Sigmoid colon (tissue), 7 donors: ENCODE results near the gene HEATR5A. TPM values are rescaled to one million over a fixed set of nuclear protein-coding genes. Genes with fewer than 3 reads are reported as not detected.

Experiments used
- DNase-seq: peaks from one replicate; pipeline ENCODE4 v3.0.0-alpha.2; 2019
- H3K27ac ChIP-seq, 4 donors: fragments of 200-600 bp; sonication (generic); one replicate each; pipeline ENCODE4 v1.5.1; 2016 to 2019; ENCODE audit warnings: mild to moderate bottlenecking in 1 of 4
- H3K27me3 ChIP-seq, 3 donors: fragments of 200-600 bp; sonication (generic); one replicate each; pipeline ENCODE4 v1.5.1; 2019; ENCODE audit warnings: mild to moderate bottlenecking in 1 of 3
- H3K36me3 ChIP-seq, 4 donors: fragments of 200-600 bp; sonication (generic); one replicate each; pipeline ENCODE4 v1.5.1; 2016 to 2019
- H3K4me1 ChIP-seq, 4 donors: fragments of 200-600 bp; sonication (generic); one replicate each; pipeline ENCODE4 v1.5.1; 2017 to 2019
- H3K4me3 ChIP-seq, 4 donors: fragments of 200-600 bp; sonication (generic); one replicate each; pipeline ENCODE4 v1.5.1; 2017 to 2019; ENCODE audit warnings: mild to moderate bottlenecking in 2 of 4, moderate library complexity in 1 of 4
- H3K9me3 ChIP-seq, 4 donors: fragments of 200-600 bp in 3 of 4; sonication (generic) in 3 of 4; one replicate each; pipeline versions ENCODE4 v1.5.1 to v1.6.1; 2013 to 2019
- EP300 ChIP-seq, 4 donors: sonication (generic); formaldehyde crosslinking; IDR thresholded peaks; one replicate each; pipeline ENCODE4 v1.6.1; 2017; ENCODE audit warnings: antibody characterized with exemption in 4 of 4
- POLR2A ChIP-seq, 2 donors: fragments of 450-650 bp; IDR thresholded peaks; one replicate each; pipeline ENCODE4 v1.6.1; 2016; ENCODE audit warnings: antibody characterized with exemption in 2 of 2, mild to moderate bottlenecking in 2 of 2, moderate library complexity in 2 of 2
- POLR2AphosphoS5 ChIP-seq, 4 donors: sonication (generic); formaldehyde crosslinking; IDR thresholded peaks; one replicate each; pipeline ENCODE4 v1.6.1; 2017; ENCODE audit warnings: antibody characterized with exemption in 4 of 4
- whole genome bisulfite sequencing, 2 donors: extraction: QIAGEN DNeasy Blood & Tissue Kit; methylation state at CpG; one replicate each; pipeline ENCODE4 v1.1.7; 2013; 5-methylcytosine and 5-hydroxymethylcytosine counted together
- intact Hi-C: fragments of 100-400 bp; cut with DNase I; formaldehyde crosslinking; loops from one replicate; pipeline ENCODE4 v1.15.1; 2023
- polyA plus RNA-seq, 3 donors: library from polyadenylated mRNA; stranded (reverse); fragments of 200-250 nt; gene quantifications; one replicate each; pipeline ENCODE4 v1.2.3, GENCODE V29; 2013
- total RNA-seq, 4 donors: library from RNA; depleted of rRNA; stranded (reverse); fragments of >200 nt; gene quantifications; one replicate each; pipeline ENCODE4 v1.1.0, GENCODE V29; 2016
- TF ChIP-seq, protein P1 (sequence below), 4 experiments: fragments of 450-650 bp in 3 of 4; fragments of 200-600 bp in 1 of 4; IDR thresholded peaks; one replicate each; pipeline ENCODE4 v1.5.1; 2016 to 2019; ENCODE audit warnings: antibody characterized with exemption in 4 of 4, mild to moderate bottlenecking in 3 of 4, moderate library complexity in 2 of 4
- donor health status: healthy with polysubstance abuse.
- donor health status: Bipolar disorder and iron deficiency.
- donor health status: healthy.

The HEATR5A gene
- total and polyA plus RNA-seq, 7 donors = 9.3 to 41.9 (median 28.7) TPM

DNA sequence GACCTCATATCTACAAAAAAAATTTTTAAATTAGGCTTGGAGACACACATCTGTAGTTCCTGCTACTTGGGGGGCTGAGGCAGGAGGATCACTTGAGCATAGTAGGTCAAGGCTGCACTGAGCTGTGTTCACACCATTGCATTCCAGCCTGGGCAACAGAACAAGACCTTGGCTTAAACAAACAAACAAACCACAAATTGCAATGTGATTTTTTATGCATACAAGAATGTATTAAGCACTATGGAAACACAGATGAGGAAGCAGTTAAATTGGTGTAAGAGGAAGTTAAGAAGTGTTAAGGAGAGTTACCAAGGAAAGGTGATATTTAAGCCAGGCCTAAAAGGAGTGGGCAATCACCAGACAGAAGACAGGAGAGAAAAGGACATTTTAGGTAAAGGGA, 129.1 kb downstream of the HEATR5A start:
- Histone ChIP-seq H3K36me3 (peaks cover 0 to 23% (median 2%) of the 10 kb centered on the region in 4 donors), H3K4me1 (no peaks in the 10 kb centered on the region), H3K9me3 (no peaks in the 10 kb centered on the region), H3K27ac (no peak overlapping the region), H3K4me3 (no peak overlapping the region), H3K27me3 (no peaks in the 10 kb centered on the region)
- DNase-seq = no peak
- TF ChIP-seq POLR2AphosphoS5 (IDR thresholded peaks at IDR 0.05) (no peak), POLR2A (IDR thresholded peaks at IDR 0.05) (no peak), EP300 (IDR thresholded peaks at IDR 0.05) (no peak)
- TF ChIP-seq, protein P1, sequence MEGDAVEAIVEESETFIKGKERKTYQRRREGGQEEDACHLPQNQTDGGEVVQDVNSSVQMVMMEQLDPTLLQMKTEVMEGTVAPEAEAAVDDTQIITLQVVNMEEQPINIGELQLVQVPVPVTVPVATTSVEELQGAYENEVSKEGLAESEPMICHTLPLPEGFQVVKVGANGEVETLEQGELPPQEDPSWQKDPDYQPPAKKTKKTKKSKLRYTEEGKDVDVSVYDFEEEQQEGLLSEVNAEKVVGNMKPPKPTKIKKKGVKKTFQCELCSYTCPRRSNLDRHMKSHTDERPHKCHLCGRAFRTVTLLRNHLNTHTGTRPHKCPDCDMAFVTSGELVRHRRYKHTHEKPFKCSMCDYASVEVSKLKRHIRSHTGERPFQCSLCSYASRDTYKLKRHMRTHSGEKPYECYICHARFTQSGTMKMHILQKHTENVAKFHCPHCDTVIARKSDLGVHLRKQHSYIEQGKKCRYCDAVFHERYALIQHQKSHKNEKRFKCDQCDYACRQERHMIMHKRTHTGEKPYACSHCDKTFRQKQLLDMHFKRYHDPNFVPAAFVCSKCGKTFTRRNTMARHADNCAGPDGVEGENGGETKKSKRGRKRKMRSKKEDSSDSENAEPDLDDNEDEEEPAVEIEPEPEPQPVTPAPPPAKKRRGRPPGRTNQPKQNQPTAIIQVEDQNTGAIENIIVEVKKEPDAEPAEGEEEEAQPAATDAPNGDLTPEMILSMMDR (IDR thresholded peaks at IDR 0.05) = no peak
- intact Hi-C loops = loop anchor here (10.0 kb wide), 1 partner anchor 86 kb away; the partner anchor contains the start of gene HECTD1

DNA sequence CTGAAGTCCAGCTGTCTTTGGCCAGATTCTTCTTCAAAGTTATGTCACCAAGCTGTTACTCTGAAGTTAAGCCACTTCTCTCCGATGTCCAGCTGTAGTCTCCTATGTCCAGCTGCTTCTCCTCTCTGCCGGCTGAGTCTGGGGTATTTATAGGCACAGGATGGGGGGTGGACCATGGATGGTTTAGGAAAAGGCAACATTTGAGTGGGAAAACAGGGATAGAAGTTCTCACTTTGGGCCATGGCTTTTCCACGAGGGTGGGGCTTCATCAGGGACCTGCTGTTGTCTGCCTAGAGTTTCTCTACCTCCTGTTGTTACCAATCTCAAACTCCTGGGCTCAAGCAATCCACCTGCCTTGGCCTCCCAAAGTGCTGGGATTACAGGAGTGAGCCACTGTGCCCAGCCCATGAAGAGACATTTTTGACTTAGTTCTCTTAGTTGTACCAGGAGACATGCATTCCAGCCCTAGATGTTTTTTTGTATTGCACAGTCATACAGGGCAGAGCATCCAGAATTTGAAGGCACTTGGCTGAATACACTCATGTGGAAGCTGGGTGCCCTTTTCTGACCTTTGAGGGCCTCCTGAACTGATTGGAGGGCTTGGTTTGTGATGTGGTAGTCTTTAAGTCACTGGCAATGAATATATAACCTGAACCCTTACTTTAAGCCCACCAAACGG, 132.9 kb downstream of the HEATR5A start:
- Histone ChIP-seq H3K4me3 (no peak overlapping the region), H3K36me3 (no peaks in the 10 kb centered on the region), H3K4me1 (no peaks in the 10 kb centered on the region), H3K27ac (no peak overlapping the region), H3K9me3 (no peaks in the 10 kb centered on the region), H3K27me3 (no peaks in the 10 kb centered on the region)
- TF ChIP-seq POLR2AphosphoS5 (IDR thresholded peaks at IDR 0.05) (no peak), EP300 (IDR thresholded peaks at IDR 0.05) (no peak), POLR2A (IDR thresholded peaks at IDR 0.05) (no peak)
- TF ChIP-seq, protein P1 (IDR thresholded peaks at IDR 0.05) = no peak
- intact Hi-C loops = no loop called here
- WGBS, 2 donors = 90 to 91% methylated on average over 4 of the region's 4 CpGs
- no peak for DNase-seq

DNA sequence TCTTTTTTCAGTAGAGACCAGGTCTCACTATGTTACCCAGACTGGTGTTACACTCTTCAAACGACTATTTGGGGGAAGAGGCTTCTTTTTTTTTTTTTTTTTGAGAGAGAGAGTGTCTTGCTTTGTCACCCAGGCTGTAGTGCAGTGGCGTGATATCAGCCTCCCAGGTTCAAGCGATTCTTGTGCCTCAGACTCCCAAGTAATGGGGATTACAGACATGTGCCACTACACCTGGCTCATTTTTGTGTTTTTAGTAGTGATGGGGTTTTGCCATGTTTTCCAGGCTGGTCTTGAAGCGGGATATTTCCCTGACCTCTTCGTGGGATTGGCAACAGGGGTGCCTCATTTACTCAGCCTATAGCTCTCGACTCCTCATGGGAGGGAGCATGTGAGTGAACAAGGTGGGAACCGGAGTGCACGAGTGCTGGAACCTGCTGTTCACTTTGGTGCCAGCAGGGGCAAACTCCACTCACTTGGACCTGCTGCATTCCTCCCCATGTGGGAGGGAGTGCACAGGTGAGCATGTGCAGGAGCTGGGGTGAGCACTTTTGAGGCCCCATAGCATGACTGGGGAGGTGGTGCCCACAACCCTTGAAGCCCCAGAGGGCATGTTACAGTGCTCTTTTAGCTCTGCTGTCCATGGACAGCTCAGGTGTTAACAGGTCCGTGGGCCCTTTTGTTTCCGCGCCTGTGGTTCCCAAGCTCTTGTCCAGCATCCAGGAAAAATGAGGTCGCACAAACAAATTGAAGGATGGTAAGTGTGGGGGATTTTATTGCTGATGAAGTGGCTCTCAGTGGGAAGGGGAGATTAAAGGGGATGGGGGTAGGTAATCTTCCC, 133.7 kb downstream of the HEATR5A start:
- Histone ChIP-seq H3K27ac (no peak overlapping the region), H3K4me1 (no peaks in the 10 kb centered on the region), H3K4me3 (no peak overlapping the region), H3K36me3 (no peaks in the 10 kb centered on the region), H3K9me3 (no peaks in the 10 kb centered on the region), H3K27me3 (no peaks in the 10 kb centered on the region)
- no peak for DNase-seq
- TF ChIP-seq, protein P1 (IDR thresholded peaks at IDR 0.05) = no peak
- TF ChIP-seq POLR2A (IDR thresholded peaks at IDR 0.05) = no peak
- TF ChIP-seq EP300 (IDR thresholded peaks at IDR 0.05) = no peak
- no peak for TF ChIP-seq POLR2AphosphoS5 (IDR thresholded peaks at IDR 0.05)
- 92 to 93% methylated on average over 12 of the region's 12 CpGs for WGBS, 2 donors
- intact Hi-C loops = no loop called here

DNA sequence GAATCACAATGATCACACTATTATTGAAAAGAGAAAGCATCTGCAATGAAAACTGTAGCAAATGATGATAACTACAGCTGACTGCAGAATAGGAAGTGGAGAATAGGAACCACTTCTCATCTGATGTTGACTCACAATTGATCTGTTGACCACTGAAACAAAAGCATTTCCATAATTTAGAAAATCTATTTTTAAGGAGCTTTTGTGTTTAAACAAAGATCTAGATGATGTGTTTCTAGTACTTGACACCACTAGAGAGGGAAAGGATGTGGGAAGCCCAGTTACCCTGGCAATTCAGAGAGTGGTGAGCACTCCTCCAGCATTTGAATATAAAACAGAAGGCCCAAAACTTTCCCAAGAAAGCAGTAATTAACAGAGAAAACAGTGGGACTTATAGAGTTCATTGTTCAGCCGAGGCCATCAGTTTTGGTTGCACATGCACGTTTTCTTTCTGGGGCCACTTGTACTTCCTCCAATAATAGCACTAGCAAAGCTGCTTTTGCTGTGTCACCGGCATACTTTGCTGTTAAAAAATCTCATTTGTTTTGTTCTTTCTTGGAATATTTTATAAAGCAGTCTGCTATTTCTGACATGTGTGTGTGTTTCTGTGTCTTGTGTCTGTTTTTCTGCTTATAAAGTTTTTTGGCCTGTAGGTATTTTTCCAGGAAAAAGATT, 136.6 kb downstream of the HEATR5A start:
- WGBS, 2 donors = 41 to 78% methylated on average over 3 of the region's 3 CpGs
- H3K36me3 ChIP-seq = no peaks in the 10 kb centered on the region
- TF ChIP-seq EP300 (IDR thresholded peaks at IDR 0.05) (no peak), POLR2A (IDR thresholded peaks at IDR 0.05) (no peak), POLR2AphosphoS5 (IDR thresholded peaks at IDR 0.05) (no peak)
- TF ChIP-seq, protein P1 (IDR thresholded peaks at IDR 0.05) = no peak
- no peaks in the 10 kb centered on the region for H3K4me1 ChIP-seq
- peak overlapping the region in 1 of 4 donors; percentile 1 for H3K27ac ChIP-seq
- no peak for DNase-seq
- H3K27me3 ChIP-seq = no peaks in the 10 kb centered on the region
- H3K9me3 ChIP-seq = no peaks in the 10 kb centered on the region
- intact Hi-C loops = no loop called here
- no peak overlapping the region for H3K4me3 ChIP-seq
